ENCODE measurements around the gene RGS10. TPM values are rescaled to one million over a fixed set of nuclear protein-coding genes. Genes with fewer than 3 reads are reported as not detected.

Gene RGS10
- total and polyA plus RNA-seq, 9 of the 15 experiments (the other 6 are each of a cell fraction or from before 2014, with no cell fraction given) = 31.9 to 123 (median 62.1) TPM

DNA sequence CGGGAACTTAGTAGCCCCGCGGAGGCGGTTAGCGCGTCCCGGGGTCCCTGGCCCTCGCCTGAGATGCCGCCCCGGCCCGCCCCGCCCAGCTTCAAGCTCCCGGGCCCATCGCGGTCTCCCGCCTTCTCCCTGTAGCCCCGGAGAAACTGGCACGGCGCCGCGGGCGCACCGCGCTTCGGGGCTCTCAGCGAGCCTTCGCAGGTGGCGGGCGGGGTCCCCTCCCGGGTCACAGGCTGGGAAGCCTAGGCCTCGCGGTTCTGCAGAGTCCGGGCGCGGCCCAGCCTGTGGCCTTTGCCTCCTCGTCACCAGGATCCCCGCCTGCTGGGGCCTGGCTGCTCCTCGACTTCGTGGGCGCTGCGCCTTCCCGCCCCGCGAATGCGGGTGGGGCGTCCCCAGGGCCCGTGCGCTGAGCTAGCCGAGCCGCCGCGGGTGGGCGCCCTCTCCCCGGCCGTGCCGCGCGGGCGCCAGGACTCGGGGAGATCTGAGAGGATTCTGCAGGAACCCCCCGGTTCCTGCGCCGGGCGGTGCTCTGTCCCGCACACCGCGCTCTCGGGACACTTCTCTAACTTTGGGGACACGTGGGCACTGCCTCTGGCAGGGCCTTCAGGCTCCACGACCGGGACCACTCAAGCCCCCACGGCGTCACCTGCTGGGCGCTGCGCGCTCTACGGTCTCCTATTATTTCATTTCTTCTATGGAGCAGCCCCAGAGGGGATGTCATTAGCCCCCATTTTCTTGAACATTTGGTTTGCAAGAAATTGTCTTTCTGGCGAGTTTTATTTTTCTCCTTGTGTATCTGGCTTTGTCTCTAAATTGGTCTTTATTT is 682 bp upstream of the RGS10 start (continued):
- TF ChIP-seq, protein P1, sequence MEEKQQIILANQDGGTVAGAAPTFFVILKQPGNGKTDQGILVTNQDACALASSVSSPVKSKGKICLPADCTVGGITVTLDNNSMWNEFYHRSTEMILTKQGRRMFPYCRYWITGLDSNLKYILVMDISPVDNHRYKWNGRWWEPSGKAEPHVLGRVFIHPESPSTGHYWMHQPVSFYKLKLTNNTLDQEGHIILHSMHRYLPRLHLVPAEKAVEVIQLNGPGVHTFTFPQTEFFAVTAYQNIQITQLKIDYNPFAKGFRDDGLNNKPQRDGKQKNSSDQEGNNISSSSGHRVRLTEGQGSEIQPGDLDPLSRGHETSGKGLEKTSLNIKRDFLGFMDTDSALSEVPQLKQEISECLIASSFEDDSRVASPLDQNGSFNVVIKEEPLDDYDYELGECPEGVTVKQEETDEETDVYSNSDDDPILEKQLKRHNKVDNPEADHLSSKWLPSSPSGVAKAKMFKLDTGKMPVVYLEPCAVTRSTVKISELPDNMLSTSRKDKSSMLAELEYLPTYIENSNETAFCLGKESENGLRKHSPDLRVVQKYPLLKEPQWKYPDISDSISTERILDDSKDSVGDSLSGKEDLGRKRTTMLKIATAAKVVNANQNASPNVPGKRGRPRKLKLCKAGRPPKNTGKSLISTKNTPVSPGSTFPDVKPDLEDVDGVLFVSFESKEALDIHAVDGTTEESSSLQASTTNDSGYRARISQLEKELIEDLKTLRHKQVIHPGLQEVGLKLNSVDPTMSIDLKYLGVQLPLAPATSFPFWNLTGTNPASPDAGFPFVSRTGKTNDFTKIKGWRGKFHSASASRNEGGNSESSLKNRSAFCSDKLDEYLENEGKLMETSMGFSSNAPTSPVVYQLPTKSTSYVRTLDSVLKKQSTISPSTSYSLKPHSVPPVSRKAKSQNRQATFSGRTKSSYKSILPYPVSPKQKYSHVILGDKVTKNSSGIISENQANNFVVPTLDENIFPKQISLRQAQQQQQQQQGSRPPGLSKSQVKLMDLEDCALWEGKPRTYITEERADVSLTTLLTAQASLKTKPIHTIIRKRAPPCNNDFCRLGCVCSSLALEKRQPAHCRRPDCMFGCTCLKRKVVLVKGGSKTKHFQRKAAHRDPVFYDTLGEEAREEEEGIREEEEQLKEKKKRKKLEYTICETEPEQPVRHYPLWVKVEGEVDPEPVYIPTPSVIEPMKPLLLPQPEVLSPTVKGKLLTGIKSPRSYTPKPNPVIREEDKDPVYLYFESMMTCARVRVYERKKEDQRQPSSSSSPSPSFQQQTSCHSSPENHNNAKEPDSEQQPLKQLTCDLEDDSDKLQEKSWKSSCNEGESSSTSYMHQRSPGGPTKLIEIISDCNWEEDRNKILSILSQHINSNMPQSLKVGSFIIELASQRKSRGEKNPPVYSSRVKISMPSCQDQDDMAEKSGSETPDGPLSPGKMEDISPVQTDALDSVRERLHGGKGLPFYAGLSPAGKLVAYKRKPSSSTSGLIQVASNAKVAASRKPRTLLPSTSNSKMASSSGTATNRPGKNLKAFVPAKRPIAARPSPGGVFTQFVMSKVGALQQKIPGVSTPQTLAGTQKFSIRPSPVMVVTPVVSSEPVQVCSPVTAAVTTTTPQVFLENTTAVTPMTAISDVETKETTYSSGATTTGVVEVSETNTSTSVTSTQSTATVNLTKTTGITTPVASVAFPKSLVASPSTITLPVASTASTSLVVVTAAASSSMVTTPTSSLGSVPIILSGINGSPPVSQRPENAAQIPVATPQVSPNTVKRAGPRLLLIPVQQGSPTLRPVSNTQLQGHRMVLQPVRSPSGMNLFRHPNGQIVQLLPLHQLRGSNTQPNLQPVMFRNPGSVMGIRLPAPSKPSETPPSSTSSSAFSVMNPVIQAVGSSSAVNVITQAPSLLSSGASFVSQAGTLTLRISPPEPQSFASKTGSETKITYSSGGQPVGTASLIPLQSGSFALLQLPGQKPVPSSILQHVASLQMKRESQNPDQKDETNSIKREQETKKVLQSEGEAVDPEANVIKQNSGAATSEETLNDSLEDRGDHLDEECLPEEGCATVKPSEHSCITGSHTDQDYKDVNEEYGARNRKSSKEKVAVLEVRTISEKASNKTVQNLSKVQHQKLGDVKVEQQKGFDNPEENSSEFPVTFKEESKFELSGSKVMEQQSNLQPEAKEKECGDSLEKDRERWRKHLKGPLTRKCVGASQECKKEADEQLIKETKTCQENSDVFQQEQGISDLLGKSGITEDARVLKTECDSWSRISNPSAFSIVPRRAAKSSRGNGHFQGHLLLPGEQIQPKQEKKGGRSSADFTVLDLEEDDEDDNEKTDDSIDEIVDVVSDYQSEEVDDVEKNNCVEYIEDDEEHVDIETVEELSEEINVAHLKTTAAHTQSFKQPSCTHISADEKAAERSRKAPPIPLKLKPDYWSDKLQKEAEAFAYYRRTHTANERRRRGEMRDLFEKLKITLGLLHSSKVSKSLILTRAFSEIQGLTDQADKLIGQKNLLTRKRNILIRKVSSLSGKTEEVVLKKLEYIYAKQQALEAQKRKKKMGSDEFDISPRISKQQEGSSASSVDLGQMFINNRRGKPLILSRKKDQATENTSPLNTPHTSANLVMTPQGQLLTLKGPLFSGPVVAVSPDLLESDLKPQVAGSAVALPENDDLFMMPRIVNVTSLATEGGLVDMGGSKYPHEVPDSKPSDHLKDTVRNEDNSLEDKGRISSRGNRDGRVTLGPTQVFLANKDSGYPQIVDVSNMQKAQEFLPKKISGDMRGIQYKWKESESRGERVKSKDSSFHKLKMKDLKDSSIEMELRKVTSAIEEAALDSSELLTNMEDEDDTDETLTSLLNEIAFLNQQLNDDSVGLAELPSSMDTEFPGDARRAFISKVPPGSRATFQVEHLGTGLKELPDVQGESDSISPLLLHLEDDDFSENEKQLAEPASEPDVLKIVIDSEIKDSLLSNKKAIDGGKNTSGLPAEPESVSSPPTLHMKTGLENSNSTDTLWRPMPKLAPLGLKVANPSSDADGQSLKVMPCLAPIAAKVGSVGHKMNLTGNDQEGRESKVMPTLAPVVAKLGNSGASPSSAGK (IDR thresholded peaks at IDR 0.05) = peak; percentile 76
- TF ChIP-seq RBM14 (IDR thresholded peaks at IDR 0.05; ENCODE audit: borderline replicate concordance, insufficient read depth, low read depth, low read length) (no peak), HDAC1 (IDR thresholded peaks at IDR 0.05) (no peak), MAZ (CRISPR knock-in tag; conservative IDR thresholded peaks at IDR 0.05 in 1 of 2, IDR thresholded peaks at IDR 0.05 in 1 of 2) (no peak), ZNF431 (CRISPR knock-in tag; IDR thresholded peaks at IDR 0.05) (no peak), SMARCC2 (IDR thresholded peaks at IDR 0.05; ENCODE audit: low read depth) (no peak), ZNF282 (CRISPR knock-in tag; IDR thresholded peaks at IDR 0.05) (no peak), OTX1 (CRISPR knock-in tag; IDR thresholded peaks at IDR 0.05) (no peak), NFATC3 (IDR thresholded peaks at IDR 0.05) (no peak), ZSCAN29 (IDR thresholded peaks at IDR 0.05) (no peak)
- TF ChIP-seq, protein P2, sequence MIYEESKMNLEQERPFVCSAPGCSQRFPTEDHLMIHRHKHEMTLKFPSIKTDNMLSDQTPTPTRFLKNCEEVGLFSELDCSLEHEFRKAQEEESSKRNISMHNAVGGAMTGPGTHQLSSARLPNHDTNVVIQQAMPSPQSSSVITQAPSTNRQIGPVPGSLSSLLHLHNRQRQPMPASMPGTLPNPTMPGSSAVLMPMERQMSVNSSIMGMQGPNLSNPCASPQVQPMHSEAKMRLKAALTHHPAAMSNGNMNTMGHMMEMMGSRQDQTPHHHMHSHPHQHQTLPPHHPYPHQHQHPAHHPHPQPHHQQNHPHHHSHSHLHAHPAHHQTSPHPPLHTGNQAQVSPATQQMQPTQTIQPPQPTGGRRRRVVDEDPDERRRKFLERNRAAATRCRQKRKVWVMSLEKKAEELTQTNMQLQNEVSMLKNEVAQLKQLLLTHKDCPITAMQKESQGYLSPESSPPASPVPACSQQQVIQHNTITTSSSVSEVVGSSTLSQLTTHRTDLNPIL (CRISPR knock-in tag; IDR thresholded peaks at IDR 0.05) = no peak
- TF ChIP-seq, protein P3, sequence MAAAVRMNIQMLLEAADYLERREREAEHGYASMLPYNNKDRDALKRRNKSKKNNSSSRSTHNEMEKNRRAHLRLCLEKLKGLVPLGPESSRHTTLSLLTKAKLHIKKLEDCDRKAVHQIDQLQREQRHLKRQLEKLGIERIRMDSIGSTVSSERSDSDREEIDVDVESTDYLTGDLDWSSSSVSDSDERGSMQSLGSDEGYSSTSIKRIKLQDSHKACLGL (CRISPR knock-in tag; IDR thresholded peaks at IDR 0.05; ENCODE audit: borderline replicate concordance, poor library complexity, severe bottlenecking) = no peak
- TF ChIP-seq, protein P4, sequence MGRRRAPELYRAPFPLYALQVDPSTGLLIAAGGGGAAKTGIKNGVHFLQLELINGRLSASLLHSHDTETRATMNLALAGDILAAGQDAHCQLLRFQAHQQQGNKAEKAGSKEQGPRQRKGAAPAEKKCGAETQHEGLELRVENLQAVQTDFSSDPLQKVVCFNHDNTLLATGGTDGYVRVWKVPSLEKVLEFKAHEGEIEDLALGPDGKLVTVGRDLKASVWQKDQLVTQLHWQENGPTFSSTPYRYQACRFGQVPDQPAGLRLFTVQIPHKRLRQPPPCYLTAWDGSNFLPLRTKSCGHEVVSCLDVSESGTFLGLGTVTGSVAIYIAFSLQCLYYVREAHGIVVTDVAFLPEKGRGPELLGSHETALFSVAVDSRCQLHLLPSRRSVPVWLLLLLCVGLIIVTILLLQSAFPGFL (CRISPR knock-in tag; IDR thresholded peaks at IDR 0.05) = no peak
